HG03439 (cell line): ENCODE measurements around the gene TMEM132C.

Source experiments
- ATAC-seq: cut with Tn5 transposase; IDR thresholded peaks from one replicate; pipeline ENCODE4 v1.9.1; 2021; ENCODE audit warnings: mild to moderate bottlenecking, moderate library complexity; ENCODE audit not compliant: unreplicated experiment

TMEM132C gene

GRCh38 chr12:128286970-128287369 lies 20.0 kb downstream of the TMEM132C start:
- ATAC-seq, result no peak

DNA sequence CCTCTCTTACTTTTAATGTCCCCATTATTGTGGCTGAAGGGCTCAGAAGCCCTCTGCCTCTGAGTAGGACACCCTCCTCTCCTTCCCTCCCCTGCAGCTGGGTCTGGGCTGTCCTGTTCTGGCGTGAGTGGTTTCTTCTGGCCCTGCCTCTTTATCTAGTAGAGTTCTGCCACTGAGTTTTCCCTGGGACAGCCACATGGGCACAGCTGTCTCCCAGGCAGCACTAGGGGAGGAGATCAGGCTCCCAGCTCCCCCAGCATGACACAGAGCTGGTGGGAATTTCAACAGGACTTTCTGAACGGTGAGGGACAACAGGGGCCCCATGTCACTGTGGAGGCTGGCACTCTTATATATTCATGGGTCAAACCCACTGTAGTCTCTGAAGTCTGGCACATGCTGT lies 21.4 kb downstream of the TMEM132C start:
- ATAC-seq, result no peak

DNA sequence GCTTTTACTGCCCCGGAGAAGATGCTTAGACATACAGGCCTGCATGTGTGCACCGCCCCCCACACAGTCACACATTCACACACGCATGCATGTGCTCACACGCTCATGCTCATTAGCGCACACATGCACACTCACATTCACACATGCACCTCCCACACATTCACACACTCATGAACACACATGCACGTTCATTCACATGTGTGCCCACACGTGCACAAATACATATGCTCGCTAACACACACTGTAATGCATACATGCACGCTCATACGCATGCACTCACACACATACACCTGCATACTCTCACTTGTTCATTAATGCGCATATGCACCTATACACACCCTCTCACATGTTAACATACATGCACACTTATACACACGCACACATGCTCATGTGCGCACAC lies 21.9 kb downstream of the TMEM132C start:
- no peak for ATAC-seq

GRCh38 chr12:128290938-128291337 lies 24.0 kb downstream of the TMEM132C start:
- ATAC-seq, result no peak

GRCh38 chr12:128298091-128298748 lies 31.2 kb downstream of the TMEM132C start:
- ATAC-seq, result no peak

DNA sequence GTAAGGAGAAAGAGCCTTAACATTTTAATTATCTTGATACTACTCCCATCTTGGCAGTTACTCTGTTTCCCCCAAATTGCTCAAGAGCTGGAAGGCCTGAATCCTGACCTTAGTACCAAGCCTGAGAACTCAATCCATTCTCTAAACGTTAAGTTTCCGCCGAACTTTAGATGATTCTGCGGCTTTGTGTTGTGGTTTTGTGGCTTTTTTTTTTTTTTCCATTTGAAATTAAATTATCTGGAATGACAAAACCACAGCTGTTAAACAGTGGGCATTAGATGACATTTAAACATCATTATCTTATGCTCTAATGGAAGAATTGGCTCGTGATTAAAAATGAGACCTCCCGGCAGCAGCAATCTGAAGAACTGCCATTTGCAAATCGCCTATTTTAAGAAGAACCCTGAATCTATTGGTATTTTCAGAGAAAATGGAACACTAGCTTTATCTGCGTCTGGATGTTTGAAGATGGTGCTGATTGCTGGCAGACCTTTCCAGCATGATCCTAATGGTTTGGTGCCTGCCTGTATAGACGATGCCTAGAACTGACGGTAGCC lies 38.4 kb downstream of the TMEM132C start:
- ATAC-seq, result no peak

DNA sequence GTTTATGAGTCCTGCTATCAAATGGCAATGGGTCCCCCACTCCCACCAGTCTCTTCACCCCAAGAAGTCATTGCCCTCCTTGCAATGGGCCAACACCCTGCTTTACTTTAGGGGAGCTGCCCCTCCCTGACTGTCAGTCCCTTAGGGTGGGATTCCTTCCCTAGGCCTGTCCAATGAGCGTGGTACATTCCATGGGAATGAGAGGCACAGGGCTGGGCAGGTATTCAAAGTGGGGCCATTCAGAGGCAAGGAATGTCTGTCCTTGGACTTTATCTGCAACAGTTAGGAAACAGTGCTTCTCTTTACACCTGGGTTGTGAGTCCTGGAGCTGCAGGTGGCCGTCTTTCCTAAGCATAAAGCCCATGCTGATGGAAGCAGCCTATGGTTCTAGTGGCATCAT lies 40.8 kb downstream of the TMEM132C start:
- no peak for ATAC-seq

GRCh38 chr12:128312661-128313060 lies 45.7 kb downstream of the TMEM132C start:
- no peak for ATAC-seq

- no peak for ATAC-seq
Measured at GRCh38 chr12:128313931-128314330, 47.0 kb downstream of the TMEM132C start.

- ATAC-seq, result no peak
Measured at GRCh38 chr12:128314611-128315010, 47.6 kb downstream of the TMEM132C start.

DNA sequence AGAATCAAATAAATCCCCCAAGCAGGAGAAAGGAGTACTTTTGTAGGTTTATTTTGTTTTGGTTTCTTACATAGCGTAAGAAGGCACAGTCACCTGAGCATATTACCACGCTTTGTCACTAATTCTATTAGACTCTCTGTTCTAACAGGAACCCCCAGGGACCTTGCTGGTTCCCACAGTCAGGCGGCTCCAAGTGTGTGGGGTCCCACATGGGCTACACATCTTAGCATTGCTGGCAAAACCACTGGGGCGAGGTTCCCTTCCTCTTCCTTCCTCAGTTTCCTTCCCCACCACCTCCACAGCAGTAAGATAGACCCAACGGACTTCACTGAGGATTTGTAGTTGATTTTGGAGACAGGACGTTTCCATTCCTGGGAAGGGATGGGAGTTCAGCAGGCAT lies 49.1 kb downstream of the TMEM132C start:
- ATAC-seq, result no peak

GRCh38 chr12:128316973-128317526 lies 50.1 kb downstream of the TMEM132C start:
- no peak for ATAC-seq

DNA sequence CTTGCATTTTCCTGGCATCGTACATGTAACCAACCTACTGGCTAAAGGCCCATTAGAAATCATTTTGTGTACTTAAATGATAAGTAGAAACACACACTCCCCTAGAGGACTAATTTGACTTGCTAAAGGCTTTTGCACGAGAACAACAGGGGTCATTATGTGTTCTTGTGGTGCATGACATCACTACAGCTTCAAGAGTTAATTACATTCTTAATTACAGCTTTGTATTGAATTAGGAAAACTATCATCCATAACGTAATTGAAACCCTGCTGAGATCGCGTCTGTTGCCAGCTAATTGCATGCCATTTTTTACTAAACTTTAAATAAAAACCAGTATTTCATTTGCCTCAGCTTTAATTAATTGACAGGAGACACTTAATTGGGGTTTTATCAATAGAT lies 51.4 kb downstream of the TMEM132C start:
- no peak for ATAC-seq

- no peak for ATAC-seq
Measured at GRCh38 chr12:128318946-128319345, 52.0 kb downstream of the TMEM132C start.

DNA sequence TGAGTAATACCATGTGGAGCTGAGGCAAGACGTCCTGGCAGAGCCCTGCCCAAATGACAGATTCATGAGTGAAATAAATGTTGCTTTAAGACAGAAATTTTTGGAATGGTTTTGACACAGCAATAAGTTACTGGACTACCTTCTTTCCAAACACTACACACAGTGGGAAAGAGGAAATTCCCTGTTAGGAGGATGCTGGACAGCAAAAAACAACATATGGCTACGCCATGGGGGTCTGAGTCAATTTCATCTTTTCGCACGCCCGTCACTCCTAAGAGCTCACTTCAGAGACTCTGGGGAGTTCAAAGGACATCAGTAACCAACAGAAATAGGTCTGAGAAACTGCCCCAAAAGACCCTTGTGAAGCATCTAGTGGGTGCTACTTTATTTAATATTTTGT lies 55.4 kb downstream of the TMEM132C start:
- no peak for ATAC-seq

DNA sequence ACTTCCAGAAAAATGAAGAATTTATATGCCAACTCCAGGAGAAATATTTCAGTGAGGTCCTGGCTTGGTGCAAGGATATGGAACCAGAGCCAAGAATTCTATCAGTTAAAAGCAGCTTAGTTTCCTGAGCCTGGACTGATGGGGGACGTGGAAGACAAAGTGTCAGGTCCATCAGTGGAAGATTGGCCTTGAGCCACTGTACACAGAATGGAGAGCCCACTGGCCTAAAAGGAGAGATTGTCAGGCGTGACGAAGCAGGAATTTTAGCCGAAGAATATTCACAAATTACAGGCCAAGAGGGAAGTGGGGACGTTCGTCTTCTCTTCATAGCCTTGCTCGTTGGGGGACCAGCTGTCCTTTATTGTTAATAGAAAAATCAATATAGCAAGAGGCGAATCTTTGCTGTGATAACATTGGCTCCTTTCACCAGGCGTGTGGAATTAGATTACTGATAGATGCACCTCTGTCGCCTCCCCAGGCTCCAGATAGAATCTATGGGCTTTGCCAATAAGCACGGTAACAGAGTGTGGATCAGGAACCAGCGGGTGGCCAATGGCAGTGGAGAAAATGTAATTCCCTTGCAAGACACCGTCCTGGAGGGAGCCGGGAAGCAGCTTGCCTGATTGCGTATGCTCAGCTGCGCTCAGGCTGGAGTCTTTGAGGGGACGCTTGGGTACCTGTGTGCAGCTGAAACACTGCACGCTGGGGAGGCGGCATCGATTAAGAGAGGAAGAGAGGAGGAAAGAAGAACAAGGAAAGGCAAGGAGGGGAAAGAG lies 56.4 kb downstream of the TMEM132C start:
- no peak for ATAC-seq

DNA sequence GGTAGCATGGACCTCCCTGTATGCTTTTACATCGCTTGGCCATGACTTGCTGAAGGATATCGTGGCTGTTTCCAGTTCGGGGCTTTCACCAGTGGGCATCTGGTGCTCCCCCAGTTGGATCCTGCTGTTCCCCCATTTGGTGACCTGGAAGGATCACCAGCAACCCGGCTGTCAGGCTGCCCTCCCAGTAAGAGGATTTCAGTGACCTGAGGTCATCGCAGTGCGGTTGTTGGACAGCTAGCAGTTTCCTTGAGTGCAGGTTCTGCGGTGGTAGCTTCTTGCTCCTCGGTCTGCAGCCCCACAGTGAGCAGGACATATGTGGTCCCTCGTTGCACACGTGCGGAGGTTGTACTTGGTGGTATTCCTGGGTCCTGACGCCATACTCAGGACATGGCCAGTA lies 58.7 kb downstream of the TMEM132C start:
- ATAC-seq, result no peak

- ATAC-seq, result no peak
Measured at GRCh38 chr12:128326406-128326805, 59.4 kb downstream of the TMEM132C start.

- ATAC-seq, result no peak
Measured at GRCh38 chr12:128328961-128329360, 62.0 kb downstream of the TMEM132C start.

DNA sequence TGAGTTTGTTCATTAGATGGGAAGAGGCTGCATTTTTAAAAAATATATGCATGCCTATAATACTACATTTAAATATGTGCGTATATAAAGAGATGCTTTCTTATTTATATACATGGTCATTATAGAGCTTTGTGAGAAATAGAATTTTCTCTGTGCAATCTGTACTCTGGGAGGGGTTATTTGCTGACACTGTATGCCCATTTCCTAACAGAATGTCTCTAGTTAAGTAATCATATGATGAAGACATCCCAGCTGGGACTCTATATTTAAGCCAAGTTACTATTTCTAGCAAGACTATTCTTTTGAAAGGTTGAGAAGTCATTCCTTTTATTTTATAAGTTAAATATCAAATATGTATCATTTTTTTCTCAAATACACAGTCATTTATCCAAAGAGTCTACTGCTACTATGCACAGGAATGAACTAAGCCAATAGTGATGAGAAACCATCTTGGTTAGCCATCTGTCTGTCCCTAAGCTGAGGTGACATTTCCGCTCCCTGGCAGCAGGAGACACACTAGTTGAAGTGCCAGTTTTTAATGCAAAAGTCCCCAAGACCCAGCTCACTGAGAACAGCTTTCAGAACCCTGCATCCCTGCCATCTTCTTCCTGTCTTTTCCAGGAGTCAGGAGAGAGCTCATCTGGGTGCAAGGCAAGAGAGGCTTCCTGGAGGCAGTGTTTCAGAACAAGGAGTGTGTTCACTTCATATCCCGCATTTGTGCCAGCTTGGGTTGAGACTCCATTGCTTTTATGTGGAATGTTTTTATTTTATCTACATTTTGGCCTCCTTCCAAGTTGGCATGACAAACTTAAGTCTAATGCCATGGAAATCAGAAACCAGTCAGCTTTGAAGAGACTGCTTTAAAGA lies 69.5 kb downstream of the TMEM132C start:
- no peak for ATAC-seq

DNA sequence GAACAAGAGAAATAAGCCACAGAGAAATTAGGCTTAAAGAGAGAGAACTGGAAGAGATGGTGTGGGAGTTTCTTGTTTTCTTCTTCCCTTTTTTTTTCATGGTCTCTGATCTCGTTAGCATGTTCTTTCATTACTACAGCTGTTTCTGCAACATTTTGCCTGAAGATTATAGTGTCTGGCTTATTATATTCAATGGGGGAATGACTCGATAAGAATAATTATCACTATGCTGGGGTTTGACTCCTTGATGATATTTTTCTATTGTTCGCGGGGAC lies 70.0 kb downstream of the TMEM132C start:
- ATAC-seq, result no peak
